Umbilical cord (tissue), 2 donors: Measurements from ENCODE around the gene LILRA1. TPM values are rescaled to one million over a fixed set of nuclear protein-coding genes. Genes with fewer than 3 reads are reported as not detected.
"Not testable (repeated sequence)": the region's sequence is repeated elsewhere in the genome, so short reads cannot be mapped to it uniquely, and the experiment has no call there.

Experiments used
- DNase-seq: peaks from one replicate; pipeline ENCODE4 v3.0.0-alpha.2; 2015; ENCODE audit warnings: low spot score
- total RNA-seq: library from RNA; depleted of rRNA; stranded (reverse); fragments of >200 nt; gene quantifications from one replicate; pipeline ENCODE4 v1.2.3, GENCODE V29; 2014; ENCODE audit warnings: low replicate concordance; ENCODE audit not compliant: insufficient read depth

LILRA1 gene
- total RNA-seq: 1.4 TPM

GRCh38 chr19:54593445-54593844 is at the start of gene LILRA1:
LILRA1 (plus strand) TSS chr19:54593632; CDS start chr19:54594245, 613 bp downstream.
- not testable (repeated sequence) for DNase-seq

GRCh38 chr19:54548806-54549205 is 44.6 kb upstream of the LILRA1 start:
- DNase-seq: no peak

GRCh38 chr19:54549224-54549623 is 44.2 kb upstream of the LILRA1 start:
- DNase-seq: no peak

- no peak for DNase-seq
Observed at GRCh38 chr19:54551293-54551692, 42.1 kb upstream of the LILRA1 start.

GRCh38 chr19:54551950-54552912 is 41.2 kb upstream of the LILRA1 start:
- DNase-seq: no peak

- DNase-seq: no peak
Observed at GRCh38 chr19:54552913-54553310, 40.5 kb upstream of the LILRA1 start.

- DNase-seq: no peak
Observed at GRCh38 chr19:54554006-54554405, 39.4 kb upstream of the LILRA1 start.

- DNase-seq: no peak
Observed at GRCh38 chr19:54554896-54555295, 38.5 kb upstream of the LILRA1 start.

GRCh38 chr19:54556194-54556593 is 37.2 kb upstream of the LILRA1 start:
- DNase-seq: no peak

GRCh38 chr19:54558339-54558738 is 35.1 kb upstream of the LILRA1 start:
- no peak for DNase-seq

- DNase-seq: no peak
Observed at GRCh38 chr19:54560881-54561385, 32.5 kb upstream of the LILRA1 start.

GRCh38 chr19:54561840-54562239 is 31.6 kb upstream of the LILRA1 start:
- DNase-seq: no peak

- not testable (repeated sequence) for DNase-seq
Observed at GRCh38 chr19:54563206-54563605, 30.2 kb upstream of the LILRA1 start.

- DNase-seq: no peak
Observed at GRCh38 chr19:54570316-54570715, 23.1 kb upstream of the LILRA1 start.

- DNase-seq: not testable (repeated sequence)
Observed at GRCh38 chr19:54571715-54572615, 21.5 kb upstream of the LILRA1 start.

- peak; percentile 30 for DNase-seq
Observed at GRCh38 chr19:54572696-54573311, 20.6 kb upstream of the LILRA1 start.

GRCh38 chr19:54573330-54573872 is 20.0 kb upstream of the LILRA1 start, which contains the start of gene LILRA2:
LILRA2 (plus strand) TSS chr19:54573790; CDS start chr19:54573879, 89 bp downstream.
- no peak for DNase-seq

- no peak for DNase-seq
Observed at GRCh38 chr19:54574051-54574450, 19.4 kb upstream of the LILRA1 start.

GRCh38 chr19:54574527-54575056 is 18.8 kb upstream of the LILRA1 start:
- no peak for DNase-seq

GRCh38 chr19:54575205-54575604 is 18.2 kb upstream of the LILRA1 start:
- not testable (repeated sequence) for DNase-seq
